A673 (cell line): ENCODE results near the gene FTHL17. TPM values are rescaled to one million over a fixed set of nuclear protein-coding genes. Genes with fewer than 3 reads are reported as not detected.

ENCODE experiments used
- BruUV-seq: library from RNA; stranded (reverse); fragments of 400-500 nt; replicated peaks from 2 replicates; lab custom pipeline; 2021; lab: Mats Ljungman, UMichigan
- CTCF ChIA-PET: fragments of 300-600 bp; sonication (Branson Sonifier 250); formaldehyde crosslinking; loops from one replicate; lab custom pipeline; 2022; ENCODE audit warnings: antibody characterized with exemption; lab: Charles Lee
- POLR2A ChIA-PET: fragments of 300-600 bp; sonication (Branson Sonifier 250); formaldehyde crosslinking; loops from one replicate; lab custom pipeline; 2022; ENCODE audit warnings: antibody characterized with exemption; ENCODE audit not compliant: low non-redundant PET; lab: Charles Lee
- DNase-seq: peaks from one replicate; pipeline ENCODE4 v3.0.0-alpha.2; 2015; ENCODE audit warnings: low spot score
- H3K27ac ChIP-seq: fragments of 200-600 bp; sonication (generic); 2 replicates; pipeline ENCODE4 v1.5.1; 2016; ENCODE audit warnings: mixed run types, low read depth, mild to moderate bottlenecking, mixed read lengths, antibody characterized with exemption, low read length; ENCODE audit not compliant: poor library complexity, severe bottlenecking
- H3K27me3 ChIP-seq: fragments of 200-600 bp; sonication (generic); replicated peaks from 2 replicates; pipeline ENCODE4 v1.6.1; 2017; ENCODE audit warnings: mixed run types, low read depth, mild to moderate bottlenecking, mixed read lengths, antibody characterized with exemption, low read length; ENCODE audit not compliant: insufficient read depth, poor library complexity
- H3K36me3 ChIP-seq: fragments of 200-600 bp; sonication (generic); 2 replicates; pipeline ENCODE4 v1.6.1; 2016; ENCODE audit warnings: mixed run types, mild to moderate bottlenecking, mixed read lengths, antibody characterized with exemption, low read length; ENCODE audit not compliant: insufficient read depth, poor library complexity, severe bottlenecking
- H3K4me1 ChIP-seq: fragments of 200-600 bp; sonication (generic); 2 replicates; pipeline ENCODE4 v1.6.1; 2017; ENCODE audit warnings: mixed run types, mild to moderate bottlenecking, mixed read lengths, antibody characterized with exemption, low read length; ENCODE audit not compliant: insufficient read depth, poor library complexity, severe bottlenecking
- H3K4me3 ChIP-seq: fragments of 200-600 bp; sonication (generic); 2 replicates; pipeline ENCODE4 v1.5.1; 2016; ENCODE audit warnings: low read depth, mixed run types, mild to moderate bottlenecking, mixed read lengths, low read length; ENCODE audit not compliant: poor library complexity, severe bottlenecking
- H3K9me3 ChIP-seq: fragments of 200-600 bp; sonication (generic); 2 replicates; pipeline ENCODE4 v1.6.1; 2016; ENCODE audit warnings: mixed run types, low read depth, mild to moderate bottlenecking, mixed read lengths, antibody characterized with exemption, low read length; ENCODE audit not compliant: poor library complexity, severe bottlenecking
- EZH2 ChIP-seq: fragments of 200-600 bp; sonication (generic); IDR thresholded peaks from 2 replicates; pipeline ENCODE4 v1.6.1; 2017; ENCODE audit warnings: borderline replicate concordance, low read depth, mild to moderate bottlenecking, mixed read lengths, antibody characterized with exemption, low read length; ENCODE audit not compliant: poor library complexity, severe bottlenecking
- intact Hi-C: fragments of 100-400 bp; cut with micrococcal nuclease; formaldehyde crosslinking; loops from one replicate; pipeline ENCODE4 v1.10.0; 2022; ENCODE audit not compliant: unreplicated experiment
- total RNA-seq: library from RNA; stranded (reverse); gene quantifications from 2 replicates; pipeline ENCODE4 v1.2.3, GENCODE V29; 2021
- TF ChIP-seq, protein P1 (sequence below): fragments of 300-800, 200-600 bp; sonication (generic); conservative IDR thresholded peaks from 2 replicates; pipeline ENCODE4 v1.5.1; 2017; ENCODE audit warnings: low read depth, mild to moderate bottlenecking, antibody characterized with exemption, low read length, moderate library complexity, mixed read lengths

The FTHL17 gene
- total RNA-seq, 1 experiment from 2014 or later, result not detected

DNA sequence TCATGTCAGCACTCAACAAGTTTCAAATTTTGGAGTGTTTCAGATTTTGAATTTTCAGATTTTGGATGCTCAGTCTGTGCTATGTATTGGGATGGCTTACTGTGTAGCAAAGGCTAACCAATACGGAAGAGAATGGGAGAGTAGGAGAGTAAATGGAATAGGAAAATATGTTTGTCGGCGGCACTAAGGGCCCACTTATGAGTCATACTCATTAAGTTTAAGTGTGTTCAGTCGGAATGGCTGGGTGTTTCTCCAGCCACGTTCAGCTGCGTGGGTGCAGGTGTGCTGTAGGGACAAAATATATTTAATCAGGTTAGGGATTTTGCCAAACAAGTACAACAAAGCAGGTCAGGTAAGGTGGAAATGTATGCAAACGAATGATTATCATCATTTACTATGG, 13.6 kb downstream of the FTHL17 start:
- H3K27me3 ChIP-seq, result peaks cover 4% of the 10 kb centered on the region
- CTCF ChIA-PET, result no interaction called here
- no peaks in the 10 kb centered on the region for H3K36me3 ChIP-seq
- no peak for TF ChIP-seq EZH2
- TF ChIP-seq, protein P1, sequence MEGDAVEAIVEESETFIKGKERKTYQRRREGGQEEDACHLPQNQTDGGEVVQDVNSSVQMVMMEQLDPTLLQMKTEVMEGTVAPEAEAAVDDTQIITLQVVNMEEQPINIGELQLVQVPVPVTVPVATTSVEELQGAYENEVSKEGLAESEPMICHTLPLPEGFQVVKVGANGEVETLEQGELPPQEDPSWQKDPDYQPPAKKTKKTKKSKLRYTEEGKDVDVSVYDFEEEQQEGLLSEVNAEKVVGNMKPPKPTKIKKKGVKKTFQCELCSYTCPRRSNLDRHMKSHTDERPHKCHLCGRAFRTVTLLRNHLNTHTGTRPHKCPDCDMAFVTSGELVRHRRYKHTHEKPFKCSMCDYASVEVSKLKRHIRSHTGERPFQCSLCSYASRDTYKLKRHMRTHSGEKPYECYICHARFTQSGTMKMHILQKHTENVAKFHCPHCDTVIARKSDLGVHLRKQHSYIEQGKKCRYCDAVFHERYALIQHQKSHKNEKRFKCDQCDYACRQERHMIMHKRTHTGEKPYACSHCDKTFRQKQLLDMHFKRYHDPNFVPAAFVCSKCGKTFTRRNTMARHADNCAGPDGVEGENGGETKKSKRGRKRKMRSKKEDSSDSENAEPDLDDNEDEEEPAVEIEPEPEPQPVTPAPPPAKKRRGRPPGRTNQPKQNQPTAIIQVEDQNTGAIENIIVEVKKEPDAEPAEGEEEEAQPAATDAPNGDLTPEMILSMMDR, result no peak
- POLR2A ChIA-PET, result no interaction called here
- H3K4me3 ChIP-seq, result no peak overlapping the region
- intact Hi-C loops, result no loop called here
- H3K27ac ChIP-seq, result no peak overlapping the region
- no TSS peak for BruUV-seq
- H3K9me3 ChIP-seq, result no peaks in the 10 kb centered on the region
- DNase-seq, result no peak
- no peaks in the 10 kb centered on the region for H3K4me1 ChIP-seq

DNA sequence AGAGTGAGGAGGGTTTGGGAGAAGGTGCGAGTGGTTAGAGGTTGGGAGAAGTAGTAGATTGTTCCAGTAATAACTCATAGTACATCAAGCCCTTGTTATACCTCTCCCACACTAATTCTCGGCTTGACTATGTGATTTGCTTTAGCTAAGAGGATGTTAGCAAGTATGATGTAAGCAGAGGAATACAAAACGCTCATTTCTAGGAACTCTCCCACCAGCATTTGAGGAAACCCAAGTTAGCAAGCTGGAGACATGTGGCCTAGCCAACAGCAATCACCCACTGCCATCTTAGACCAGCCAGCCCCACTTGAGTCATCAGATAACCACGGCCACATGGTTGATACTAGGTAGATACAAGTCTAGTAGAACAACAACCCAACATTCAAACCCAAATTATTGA, 14.2 kb downstream of the FTHL17 start:
- no TSS peak for BruUV-seq
- Histone ChIP-seq H3K36me3 (no peaks in the 10 kb centered on the region), H3K27me3 (peaks cover 4% of the 10 kb centered on the region), H3K4me1 (no peaks in the 10 kb centered on the region), H3K4me3 (no peak overlapping the region), H3K9me3 (no peaks in the 10 kb centered on the region), H3K27ac (no peak overlapping the region)
- TF ChIP-seq EZH2, result no peak
- TF ChIP-seq, protein P1, result no peak
- intact Hi-C loops, result no loop called here
- no peak for DNase-seq
- POLR2A ChIA-PET, result no interaction called here
- CTCF ChIA-PET, result no interaction called here

DNA sequence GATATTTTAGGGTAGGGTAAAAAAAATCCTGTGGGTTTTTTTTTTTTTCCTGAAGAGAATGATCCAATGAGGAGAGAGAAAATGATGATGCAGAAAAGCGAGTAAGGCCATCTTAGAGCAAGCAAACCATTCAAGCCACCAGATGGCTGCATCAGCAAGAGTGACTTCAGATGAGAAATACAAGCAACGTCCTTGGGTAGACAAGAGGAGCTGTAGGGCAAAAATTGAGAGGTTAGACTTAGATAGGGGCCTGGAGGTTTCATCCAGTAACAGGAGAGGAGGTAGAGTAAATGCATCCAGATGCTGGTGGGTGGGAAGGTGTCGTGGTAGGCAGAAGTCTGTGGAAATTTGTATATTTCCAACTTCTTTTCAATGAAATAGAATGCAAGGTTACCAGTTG, 14.6 kb downstream of the FTHL17 start:
- POLR2A ChIA-PET, result no interaction called here
- BruUV-seq, result no TSS peak
- TF ChIP-seq EZH2, result no peak
- TF ChIP-seq, protein P1, result no peak
- Histone ChIP-seq H3K27ac (no peak overlapping the region), H3K36me3 (no peaks in the 10 kb centered on the region), H3K4me1 (no peaks in the 10 kb centered on the region), H3K4me3 (no peak overlapping the region), H3K9me3 (no peaks in the 10 kb centered on the region), H3K27me3 (peaks cover 4% of the 10 kb centered on the region)
- CTCF ChIA-PET, result no interaction called here
- intact Hi-C loops, result no loop called here
- no peak for DNase-seq
